Amniotic stem cell (primary cell): Measurements from ENCODE around the gene ENPP4.
"Not testable (repeated sequence)": the region's sequence is repeated elsewhere in the genome, so short reads cannot be mapped to it uniquely, and the experiment has no call there.

Experiments used
- DNase-seq: peaks from one replicate; lab custom pipeline; 2025; lab: John Stamatoyannopoulos, UW

ENPP4 gene

GRCh38 chr6:46131291-46131690 lies 1.5 kb downstream of the ENPP4 start:
- not testable (repeated sequence) for DNase-seq

- no peak for DNase-seq
Measured at GRCh38 chr6:46134216-46134615, 4.4 kb downstream of the ENPP4 start.

- no peak for DNase-seq
Measured at GRCh38 chr6:46135176-46135575, 5.4 kb downstream of the ENPP4 start.

- DNase-seq = no peak
Measured at GRCh38 chr6:46136831-46137230, 7.0 kb downstream of the ENPP4 start.

- DNase-seq = no peak
Measured at GRCh38 chr6:46137387-46137786, 7.6 kb downstream of the ENPP4 start.

- DNase-seq = no peak
Measured at GRCh38 chr6:46138281-46138680, 8.5 kb downstream of the ENPP4 start.

GRCh38 chr6:46144270-46144669 lies 14.5 kb downstream of the ENPP4 start:
- DNase-seq = no peak

GRCh38 chr6:46149066-46149465 lies 19.3 kb downstream of the ENPP4 start:
- not testable (repeated sequence) for DNase-seq

- no peak for DNase-seq
Measured at GRCh38 chr6:46156701-46157100, 26.9 kb downstream of the ENPP4 start.

- DNase-seq = no peak
Measured at GRCh38 chr6:46159229-46159628, 29.4 kb downstream of the ENPP4 start.

GRCh38 chr6:46160102-46160501 lies 30.3 kb downstream of the ENPP4 start:
- no peak for DNase-seq

- no peak for DNase-seq
Measured at GRCh38 chr6:46170357-46171289, 40.8 kb downstream of the ENPP4 start, which contains the start of gene ENPP5. Gene ENPP5 (minus strand): TSS chr6:46170980. CDS start chr6:46168262, 2,718 bp downstream.

GRCh38 chr6:46172176-46172575 lies 42.4 kb downstream of the ENPP4 start:
- DNase-seq = no peak

GRCh38 chr6:46174904-46175303 lies 45.1 kb downstream of the ENPP4 start:
- no peak for DNase-seq

GRCh38 chr6:46175446-46175845 lies 45.7 kb downstream of the ENPP4 start:
- DNase-seq = no peak

- no peak for DNase-seq
Measured at GRCh38 chr6:46175976-46176375, 46.2 kb downstream of the ENPP4 start.

- peak; percentile 39 for DNase-seq
Measured at GRCh38 chr6:46184114-46184513, 54.3 kb downstream of the ENPP4 start.

- no peak for DNase-seq
Measured at GRCh38 chr6:46186583-46186982, 56.8 kb downstream of the ENPP4 start.

- no peak for DNase-seq
Measured at GRCh38 chr6:46189726-46190125, 59.9 kb downstream of the ENPP4 start.

GRCh38 chr6:46190889-46191288 lies 61.1 kb downstream of the ENPP4 start:
- no peak for DNase-seq

- DNase-seq = peak; percentile 43
Measured at GRCh38 chr6:46191961-46192360, 62.2 kb downstream of the ENPP4 start.
